Kasumi-1 (cell line): Measurements from ENCODE around the gene PDCD1.

Experiments used
- DNase-seq, 2 experiments: peaks; one replicate each; lab custom pipeline; 2025; lab: John Stamatoyannopoulos, UW

PDCD1 gene

GRCh38 chr2:241865416-241865956 lies 6.8 kb upstream of the PDCD1 start:
- no peak for DNase-seq

- no peak for DNase-seq
Measured at GRCh38 chr2:241864850-241865213, 6.1 kb upstream of the PDCD1 start.

GRCh38 chr2:241864168-241864849 lies 5.6 kb upstream of the PDCD1 start:
- DNase-seq: no peak

GRCh38 chr2:241863536-241863954 lies 4.9 kb upstream of the PDCD1 start:
- peak in 1 of 2 experiments; percentile 4 for DNase-seq

GRCh38 chr2:241862775-241863535 lies 4.3 kb upstream of the PDCD1 start:
- no peak for DNase-seq

- no peak for DNase-seq
Measured at GRCh38 chr2:241862093-241862492, 3.4 kb upstream of the PDCD1 start.

GRCh38 chr2:241861264-241861663 lies 2.6 kb upstream of the PDCD1 start:
- no peak for DNase-seq

- no peak for DNase-seq
Measured at GRCh38 chr2:241860184-241861078, 1.7 kb upstream of the PDCD1 start.

GRCh38 chr2:241859436-241860183 lies 916 bp upstream of the PDCD1 start:
- DNase-seq: no peak

GRCh38 chr2:241859017-241859435 lies 332 bp upstream of the PDCD1 start:
- DNase-seq: no peak

GRCh38 chr2:241857572-241858121 lies 1.0 kb downstream of the PDCD1 start:
- no peak for DNase-seq

- DNase-seq: no peak
Measured at GRCh38 chr2:241857041-241857541, 1.6 kb downstream of the PDCD1 start.

GRCh38 chr2:241855888-241856422 lies 2.7 kb downstream of the PDCD1 start:
- no peak for DNase-seq

- no peak for DNase-seq
Measured at GRCh38 chr2:241855245-241855887, 3.3 kb downstream of the PDCD1 start.

GRCh38 chr2:241854342-241855244 lies 4.1 kb downstream of the PDCD1 start:
- peak; percentile 10 to 53 for DNase-seq

- DNase-seq: no peak
Measured at GRCh38 chr2:241853651-241854341, 4.9 kb downstream of the PDCD1 start.

- DNase-seq: no peak
Measured at GRCh38 chr2:241852981-241853631, 5.6 kb downstream of the PDCD1 start.
